PFSK-1 (cell line): ENCODE measurements around the gene PFAS.

ENCODE experiments used
- FOXP2 ChIP-seq: optimal IDR thresholded peaks from 2 replicates; pipeline ENCODE3; 2011; ENCODE audit warnings: borderline replicate concordance, control low read depth, inconsistent platforms; ENCODE audit not compliant: insufficient read depth; ENCODE audit errors: extremely low read length, extremely low read depth
- POLR2AphosphoS5 ChIP-seq: IDR thresholded peaks from 2 replicates; pipeline ENCODE4 v1.6.1; 2012; ENCODE audit warnings: low read depth, mild to moderate bottlenecking, control low read depth, low read length, moderate library complexity
- SIN3A ChIP-seq: IDR thresholded peaks from 2 replicates; pipeline ENCODE4 v1.6.1; 2012; ENCODE audit warnings: mild to moderate bottlenecking, low read length, moderate library complexity, borderline replicate concordance; ENCODE audit not compliant: insufficient read depth
- TAF1 ChIP-seq: IDR thresholded peaks from 2 replicates; pipeline ENCODE4 v1.6.1; 2012; ENCODE audit warnings: low read length, control low read depth, borderline replicate concordance; ENCODE audit not compliant: insufficient read depth
- TF ChIP-seq, protein P1 (sequence below), 2 experiments: IDR thresholded peaks; 2 replicates each; pipeline versions ENCODE4 v1.6.1 to v1.8.0; 2011 to 2012; ENCODE audit warnings: low read depth in 2 of 2, low read length in 2 of 2, control low read depth in 1 of 2, inconsistent platforms in 1 of 2, mild to moderate bottlenecking in 1 of 2, moderate library complexity in 1 of 2; ENCODE audit not compliant: insufficient read depth in 1 of 2

The PFAS gene

DNA sequence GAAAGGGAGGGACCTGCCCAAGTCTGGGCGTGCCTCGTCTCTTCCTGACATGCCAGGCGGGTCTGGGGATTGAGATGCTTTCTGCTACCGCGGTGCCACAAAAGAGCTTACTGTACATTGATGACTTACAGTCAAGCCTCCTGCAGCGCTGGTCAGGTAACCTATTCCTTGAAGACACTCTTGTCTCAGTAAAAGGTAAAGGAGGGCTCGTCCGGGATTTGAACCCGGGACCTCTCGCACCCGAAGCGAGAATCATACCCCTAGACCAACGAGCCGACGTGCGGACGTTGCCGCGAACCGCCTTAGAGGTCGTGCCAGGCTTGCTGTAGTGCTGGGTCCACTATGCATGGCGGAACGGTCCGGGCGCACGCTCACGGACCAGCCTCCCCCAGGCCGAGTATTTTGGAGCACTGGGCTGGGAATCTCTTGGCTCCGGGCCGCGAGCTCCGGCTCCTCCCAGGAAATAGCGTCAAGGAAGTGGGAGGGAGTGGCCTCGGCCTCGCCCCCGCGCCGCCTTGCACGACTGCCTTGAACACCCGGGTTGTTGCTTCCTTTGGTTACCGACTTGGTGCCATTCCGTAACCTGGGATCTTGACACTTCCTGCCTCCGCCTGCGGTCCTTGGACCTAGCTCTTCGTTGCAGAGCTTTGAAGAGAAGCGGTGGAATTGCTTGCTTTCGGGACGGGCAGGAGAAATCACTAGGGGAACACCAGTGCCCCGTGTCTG is 26.3 kb upstream of the PFAS start:
- peak; percentile 72 for TF ChIP-seq TAF1
- TF ChIP-seq, protein P1, sequence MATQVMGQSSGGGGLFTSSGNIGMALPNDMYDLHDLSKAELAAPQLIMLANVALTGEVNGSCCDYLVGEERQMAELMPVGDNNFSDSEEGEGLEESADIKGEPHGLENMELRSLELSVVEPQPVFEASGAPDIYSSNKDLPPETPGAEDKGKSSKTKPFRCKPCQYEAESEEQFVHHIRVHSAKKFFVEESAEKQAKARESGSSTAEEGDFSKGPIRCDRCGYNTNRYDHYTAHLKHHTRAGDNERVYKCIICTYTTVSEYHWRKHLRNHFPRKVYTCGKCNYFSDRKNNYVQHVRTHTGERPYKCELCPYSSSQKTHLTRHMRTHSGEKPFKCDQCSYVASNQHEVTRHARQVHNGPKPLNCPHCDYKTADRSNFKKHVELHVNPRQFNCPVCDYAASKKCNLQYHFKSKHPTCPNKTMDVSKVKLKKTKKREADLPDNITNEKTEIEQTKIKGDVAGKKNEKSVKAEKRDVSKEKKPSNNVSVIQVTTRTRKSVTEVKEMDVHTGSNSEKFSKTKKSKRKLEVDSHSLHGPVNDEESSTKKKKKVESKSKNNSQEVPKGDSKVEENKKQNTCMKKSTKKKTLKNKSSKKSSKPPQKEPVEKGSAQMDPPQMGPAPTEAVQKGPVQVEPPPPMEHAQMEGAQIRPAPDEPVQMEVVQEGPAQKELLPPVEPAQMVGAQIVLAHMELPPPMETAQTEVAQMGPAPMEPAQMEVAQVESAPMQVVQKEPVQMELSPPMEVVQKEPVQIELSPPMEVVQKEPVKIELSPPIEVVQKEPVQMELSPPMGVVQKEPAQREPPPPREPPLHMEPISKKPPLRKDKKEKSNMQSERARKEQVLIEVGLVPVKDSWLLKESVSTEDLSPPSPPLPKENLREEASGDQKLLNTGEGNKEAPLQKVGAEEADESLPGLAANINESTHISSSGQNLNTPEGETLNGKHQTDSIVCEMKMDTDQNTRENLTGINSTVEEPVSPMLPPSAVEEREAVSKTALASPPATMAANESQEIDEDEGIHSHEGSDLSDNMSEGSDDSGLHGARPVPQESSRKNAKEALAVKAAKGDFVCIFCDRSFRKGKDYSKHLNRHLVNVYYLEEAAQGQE (IDR thresholded peaks at IDR 0.05; ENCODE audit: insufficient read depth in 1 of 2, low read depth in 2 of 2, low read length in 2 of 2) = peak in 1 of 2 experiments; percentile 45; a peak in 1 of 4 replicates
- TF ChIP-seq SIN3A = no peak; the same call in 1 of the 2 replicates
- peak; percentile 90 for TF ChIP-seq POLR2AphosphoS5
- peak; percentile 82 for TF ChIP-seq FOXP2

DNA sequence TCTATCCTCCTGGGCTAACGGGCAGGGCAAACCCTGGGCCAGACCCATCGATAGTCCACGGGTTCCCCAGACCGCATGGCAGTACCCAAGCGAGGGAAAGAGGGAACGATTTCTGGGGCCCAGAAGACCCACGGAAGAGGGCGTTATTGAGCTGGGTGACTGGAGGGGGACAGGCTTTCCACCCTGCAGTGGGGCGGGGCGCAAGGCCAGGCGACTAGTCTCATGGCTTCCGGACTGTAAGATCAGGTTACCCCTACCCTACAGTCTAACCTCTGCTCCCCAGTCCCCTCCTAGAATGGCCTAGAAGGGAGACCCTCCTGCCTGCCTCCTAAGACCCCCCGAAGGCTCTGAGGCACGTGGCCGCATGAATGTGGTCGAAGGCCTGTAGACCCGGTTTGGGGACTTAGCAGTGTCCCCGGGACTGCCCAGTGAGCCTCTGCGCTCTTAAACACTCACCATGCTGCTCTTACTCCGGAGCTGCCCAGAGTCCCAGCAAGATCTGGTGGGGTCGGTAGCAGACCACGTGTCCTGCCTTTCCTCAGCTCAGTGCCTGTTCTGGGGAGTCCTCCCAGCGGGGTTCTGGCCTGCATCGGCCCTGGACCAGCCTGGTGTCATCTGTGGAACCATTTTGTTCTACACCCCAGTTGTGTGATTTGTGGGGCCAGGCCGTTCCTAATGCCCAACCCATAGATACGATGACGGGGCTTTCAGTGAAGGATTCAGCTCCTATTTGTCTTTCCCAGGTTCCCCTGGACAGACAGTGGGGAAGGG is 25.5 kb upstream of the PFAS start:
- TF ChIP-seq, protein P1 (IDR thresholded peaks at IDR 0.05; ENCODE audit: insufficient read depth in 1 of 2, low read depth in 2 of 2, low read length in 2 of 2) = no peak
- TF ChIP-seq SIN3A = 0 out of 2 replicates have a peak, but pooled peaks have one; percentile 19

DNA sequence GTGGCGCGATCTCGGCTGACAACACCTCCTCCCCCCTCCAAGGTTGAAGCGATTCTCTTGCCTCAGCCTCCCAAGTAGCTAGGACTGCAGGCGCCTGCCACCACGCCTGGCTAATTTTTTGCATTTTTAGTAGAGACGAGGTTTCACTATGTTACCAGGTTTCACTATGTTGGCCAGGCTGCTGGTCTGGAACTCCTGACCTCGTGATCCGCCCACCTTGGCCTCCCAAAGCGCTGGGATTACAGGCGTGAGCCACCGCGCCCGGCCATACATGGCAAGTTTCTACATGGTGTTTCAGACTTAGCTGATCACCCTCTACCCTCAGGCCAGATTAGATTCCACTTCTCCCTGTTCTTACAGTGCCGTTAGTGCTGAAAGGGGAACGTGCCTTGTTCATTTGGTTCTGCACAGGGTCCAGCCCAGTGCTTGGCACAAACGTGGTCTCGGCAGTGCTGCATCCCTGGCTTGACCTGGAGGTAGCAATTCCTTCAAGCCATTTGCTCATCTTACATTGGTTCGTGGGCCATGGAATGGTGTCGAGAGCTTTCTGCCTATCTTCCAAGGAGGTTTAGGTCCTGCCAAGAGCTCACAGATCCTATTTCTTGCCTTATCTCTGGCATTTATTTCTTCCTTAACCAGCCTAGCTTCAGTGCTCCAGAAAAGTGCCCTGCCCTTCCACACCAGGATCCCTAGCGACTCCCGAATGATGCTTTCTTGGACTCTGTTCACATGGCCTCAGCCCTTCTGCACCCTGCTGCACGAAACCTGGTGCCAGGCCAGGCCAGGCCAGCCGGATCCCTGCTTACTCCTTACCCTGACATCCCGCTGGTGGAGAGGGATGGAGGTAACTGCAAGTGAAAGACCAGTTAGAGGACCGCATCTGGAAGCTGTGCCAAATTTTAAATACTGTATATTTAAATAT is 23.9 kb upstream of the PFAS start:
- TF ChIP-seq, protein P1 (IDR thresholded peaks at IDR 0.05; ENCODE audit: insufficient read depth in 1 of 2, low read depth in 2 of 2, low read length in 2 of 2) = no peak
- TF ChIP-seq FOXP2 = no peak
- TF ChIP-seq TAF1 = no peak
- TF ChIP-seq POLR2AphosphoS5 = no peak
- no peak for TF ChIP-seq SIN3A

GRCh38 chr17:8225813-8226535 is 23.1 kb upstream of the PFAS start:
- peak; percentile 8; the same call in 1 of the 2 replicates for TF ChIP-seq POLR2AphosphoS5
- no peak for TF ChIP-seq FOXP2
